CD14-positive monocyte (primary cell): ENCODE measurements around the gene RNASEH2C. TPM values are rescaled to one million over a fixed set of nuclear protein-coding genes. Genes with fewer than 3 reads are reported as not detected.
A peak's percentile ranks its signal among the peaks of the same experiment; 100 is the strongest.

Experiments
- DNase-seq, 3 donors: peaks; one replicate each; pipeline ENCODE4 v3.0.0-alpha.2; 2011 to 2022
- H2AFZ ChIP-seq: 2 replicates; pipeline ENCODE4 v1.6.0; 2012; ENCODE audit warnings: mild to moderate bottlenecking, low read depth, low read length, inconsistent platforms; ENCODE audit not compliant: insufficient read depth, poor library complexity, severe bottlenecking
- H3K27ac ChIP-seq, 2 donors: 1 replicate in 1 of 2; 2 replicates in 1 of 2; pipeline ENCODE4 v1.5.1; 2012 to 2013; ENCODE audit warnings: low read length in 2 of 2, control low read depth in 1 of 2, inconsistent platforms in 1 of 2, low read depth in 1 of 2, mild to moderate bottlenecking in 1 of 2
- H3K27me3 ChIP-seq, 2 donors: one replicate each; pipeline versions ENCODE4 v1.6.0 to v1.6.1; 2011 to 2013; ENCODE audit warnings: low read length in 2 of 2; ENCODE audit not compliant: control insufficient read depth in 2 of 2, insufficient read depth in 2 of 2
- H3K36me3 ChIP-seq, 2 donors: replicated peaks in 1 of 2; 1 replicate in 1 of 2; 2 replicates in 1 of 2; pipeline versions ENCODE4 v1.5.1 to v1.6.1; 2012 to 2013; ENCODE audit warnings: low read length in 2 of 2, control low read depth in 1 of 2, inconsistent platforms in 1 of 2, mild to moderate bottlenecking in 1 of 2; ENCODE audit not compliant: insufficient read depth in 2 of 2, control insufficient read depth in 1 of 2
- H3K4me1 ChIP-seq, 2 donors: 1 replicate in 1 of 2; 2 replicates in 1 of 2; pipeline versions ENCODE4 v1.5.1 to v1.6.1; 2012 to 2013; ENCODE audit warnings: low read length in 2 of 2, control low read depth in 1 of 2, inconsistent platforms in 1 of 2, mild to moderate bottlenecking in 1 of 2, moderate library complexity in 1 of 2; ENCODE audit not compliant: insufficient read depth in 2 of 2, control insufficient read depth in 1 of 2
- H3K4me2 ChIP-seq: replicated peaks from 2 replicates; pipeline ENCODE3; 2012; ENCODE audit warnings: low read length, moderate library complexity, mild to moderate bottlenecking; ENCODE audit not compliant: poor library complexity, severe bottlenecking; ENCODE audit errors: extremely low read depth
- H3K4me3 ChIP-seq, 3 experiments: fragments of 200-600 bp in 1 of 3; sonication (generic) in 1 of 3; replicated peaks in 1 of 3; 1 replicate in 2 of 3; 2 replicates in 1 of 3; pipeline ENCODE4 v1.5.1; 2011 to 2013; ENCODE audit warnings: low read length in 3 of 3, mild to moderate bottlenecking in 3 of 3, control low read depth in 2 of 3, low read depth in 2 of 3, inconsistent platforms in 1 of 3, moderate library complexity in 1 of 3
- H3K79me2 ChIP-seq: 2 replicates; pipeline ENCODE4 v1.6.0; 2012; ENCODE audit warnings: mild to moderate bottlenecking, control low read depth, inconsistent platforms, low read length, moderate library complexity; ENCODE audit not compliant: insufficient read depth
- H3K9ac ChIP-seq: 2 replicates; pipeline ENCODE4 v1.6.0; 2017; ENCODE audit warnings: low read length, mild to moderate bottlenecking; ENCODE audit not compliant: insufficient read depth, poor library complexity, severe bottlenecking
- H3K9me3 ChIP-seq, 2 donors: replicated peaks in 1 of 2; 1 replicate in 1 of 2; 2 replicates in 1 of 2; pipeline versions ENCODE4 v1.5.1 to v1.6.1; 2012 to 2013; ENCODE audit warnings: low read length in 2 of 2, control low read depth in 1 of 2; ENCODE audit not compliant: control insufficient read depth in 1 of 2, insufficient read depth in 1 of 2
- H4K20me1 ChIP-seq: 2 replicates; pipeline ENCODE4 v1.6.0; 2012; ENCODE audit warnings: mild to moderate bottlenecking, low read length, control low read depth, moderate library complexity; ENCODE audit not compliant: insufficient read depth
- H3K27ac Mint-ChIP-seq, 7 donors: one replicate each; pipeline ENCODE4 v1.8.0; 2020; ENCODE audit warnings: mild to moderate bottlenecking in 7 of 7, mixed read lengths in 7 of 7, moderate library complexity in 6 of 7, inconsistent platforms in 2 of 7
- H3K27me3 Mint-ChIP-seq, 3 donors: one replicate each; pipeline ENCODE4 v1.8.0; 2021 to 2022; ENCODE audit warnings: low read depth in 3 of 3, mild to moderate bottlenecking in 3 of 3, mixed read lengths in 3 of 3, moderate library complexity in 3 of 3, inconsistent platforms in 1 of 3
- H3K36me3 Mint-ChIP-seq, 2 donors: one replicate each; pipeline ENCODE4 v1.8.0; 2020; ENCODE audit warnings: mixed read lengths in 2 of 2, inconsistent platforms in 1 of 2, mild to moderate bottlenecking in 1 of 2
- H3K4me1 Mint-ChIP-seq: one replicate; pipeline ENCODE4 v1.8.0; 2020; ENCODE audit warnings: mild to moderate bottlenecking, mixed read lengths
- H3K4me3 Mint-ChIP-seq, 2 donors: one replicate each; pipeline ENCODE4 v1.8.0; 2020; ENCODE audit warnings: mild to moderate bottlenecking in 2 of 2, mixed read lengths in 2 of 2, moderate library complexity in 1 of 2
- H3K9me3 Mint-ChIP-seq, 7 donors: one replicate each; pipeline ENCODE4 v1.8.0; 2020 to 2022; ENCODE audit warnings: mixed read lengths in 7 of 7, mild to moderate bottlenecking in 6 of 7, moderate library complexity in 6 of 7, inconsistent platforms in 2 of 7
- CTCF ChIP-seq: fragments of 200-600 bp; IDR thresholded peaks from one replicate; pipeline ENCODE4 v1.8.0; 2022; ENCODE audit warnings: antibody characterized with exemption, mild to moderate bottlenecking
- WGBS: methylation state at CpG from one replicate; pipeline ENCODE4 v1.1.5; 2013; ENCODE audit warnings: missing lambda C conversion rate; ENCODE audit not compliant: insufficient coverage; 5-methylcytosine and 5-hydroxymethylcytosine counted together
- intact Hi-C, 2 donors: fragments of 100-400 bp; cut with micrococcal nuclease; formaldehyde crosslinking; loops; one replicate each; pipeline versions ENCODE4 v1.15.0 to v1.15.1; 2023
- polyA plus RNA-seq, 3 donors: library from polyadenylated mRNA; depleted of rRNA in 1 of 3; unstranded in 2 of 3; stranded (reverse) in 1 of 3; fragments of 300-500 nt in 2 of 3; fragments of >200 nt in 1 of 3; fragmentation: Illumina TruSeq in 2 of 3; gene quantifications; 1 replicate in 2 of 3; 2 replicates in 1 of 3; pipeline ENCODE4 v1.2.3, GENCODE V29; 2012 to 2021

The RNASEH2C gene
- polyA plus RNA-seq, 3 donors: 33.3 to 131 (median 95.2) TPM

- H3K36me3 Mint-ChIP-seq: no peaks in the 10 kb centered on the region
- DNase-seq: peak; percentile 53 to 71 (median 65)
- no peaks in the 10 kb centered on the region for H3K27me3 ChIP-seq
- no peak overlapping the region for H3K4me3 Mint-ChIP-seq
- H3K79me2 ChIP-seq: no peaks in the 10 kb centered on the region
- H3K4me1 Mint-ChIP-seq: peaks cover 6% of the 10 kb centered on the region
- no peaks in the 10 kb centered on the region for H3K9me3 ChIP-seq
- intact Hi-C loops: loop anchor here in 1 of 2 donors (1.0 kb wide), 1 partner anchor 74 kb away; no protein-coding TSS in a partner anchor
- no peak overlapping the region for H3K9ac ChIP-seq
- TF ChIP-seq CTCF: no peak
- H3K9me3 Mint-ChIP-seq: peaks cover 0 to 2% (median 0%) of the 10 kb centered on the region in 7 donors
- H3K27ac ChIP-seq: no peak overlapping the region
- 79% methylated on average over 17 of the region's 18 CpGs for WGBS
- H3K36me3 ChIP-seq: no peaks in the 10 kb centered on the region
- peaks cover 0 to 7% of the 10 kb centered on the region in 2 donors for H3K4me1 ChIP-seq
- no peak overlapping the region for H3K4me2 ChIP-seq
- H4K20me1 ChIP-seq: no peaks in the 10 kb centered on the region
- no peak overlapping the region for H3K27ac Mint-ChIP-seq
- no peak overlapping the region for H3K4me3 ChIP-seq
- peaks cover 0 to 3% (median 1%) of the 10 kb centered on the region in 3 donors for H3K27me3 Mint-ChIP-seq
- peak overlapping the region; percentile 15 for H2AFZ ChIP-seq
These were observed 23.6 kb upstream of the RNASEH2C start for GRCh38 chr11:65744026-65744698.

GRCh38 chr11:65743681-65744025, 23.1 kb upstream of the RNASEH2C start:
- no peaks in the 10 kb centered on the region for H4K20me1 ChIP-seq
- Mint-ChIP-seq H3K36me3 (no peaks in the 10 kb centered on the region), H3K9me3 (peaks cover 0 to 2% (median 0%) of the 10 kb centered on the region in 7 donors), H3K27me3 (peaks cover 0 to 3% (median 1%) of the 10 kb centered on the region in 3 donors), H3K4me3 (no peak overlapping the region), H3K4me1 (peaks cover 6% of the 10 kb centered on the region), H3K27ac (no peak overlapping the region)
- no peak overlapping the region for H3K4me3 ChIP-seq
- DNase-seq: no peak
- H3K9ac ChIP-seq: no peak overlapping the region
- intact Hi-C loops: loop anchor here in 1 of 2 donors (1.0 kb wide), 1 partner anchor 75 kb away; no protein-coding TSS in a partner anchor
- no peak overlapping the region for H3K4me2 ChIP-seq
- H3K79me2 ChIP-seq: no peaks in the 10 kb centered on the region
- H3K36me3 ChIP-seq: no peaks in the 10 kb centered on the region
- WGBS: 91% methylated on average over 8 of the region's 10 CpGs
- no peak for TF ChIP-seq CTCF
- peaks cover 0 to 7% of the 10 kb centered on the region in 2 donors for H3K4me1 ChIP-seq
- H2AFZ ChIP-seq: no peak overlapping the region
- H3K27me3 ChIP-seq: no peaks in the 10 kb centered on the region
- no peak overlapping the region for H3K27ac ChIP-seq
- no peaks in the 10 kb centered on the region for H3K9me3 ChIP-seq
